Hepatocyte (in vitro differentiated cells): ENCODE results near the gene ICA1. TPM values are rescaled to one million over a fixed set of nuclear protein-coding genes. Genes with fewer than 3 reads are reported as not detected.

Source experiments
- DNase-seq: peaks from one replicate; pipeline ENCODE4 v3.0.0-alpha.2; 2016; ENCODE audit warnings: low spot score
- H2AFZ ChIP-seq: fragments of 200-600 bp; sonication (generic); 2 replicates; pipeline ENCODE4 v1.6.0; 2016; ENCODE audit warnings: antibody characterized with exemption, mild to moderate bottlenecking
- H3K27ac ChIP-seq: fragments of 200-600 bp; sonication (generic); 2 replicates; pipeline ENCODE4 v1.5.1; 2016; ENCODE audit warnings: mild to moderate bottlenecking
- H3K27me3 ChIP-seq: fragments of 200-600 bp; sonication (generic); 2 replicates; pipeline ENCODE4 v1.6.1; 2016
- H3K36me3 ChIP-seq: fragments of 200-600 bp; sonication (generic); replicated peaks from 2 replicates; pipeline ENCODE4 v1.5.1; 2016; ENCODE audit warnings: low read depth; ENCODE audit not compliant: insufficient read depth
- H3K4me1 ChIP-seq: fragments of 200-600 bp; sonication (generic); 2 replicates; pipeline ENCODE4 v1.5.1; 2016; ENCODE audit warnings: mild to moderate bottlenecking, moderate library complexity; ENCODE audit not compliant: insufficient read depth
- H3K4me2 ChIP-seq: fragments of 200-600 bp; sonication (generic); 2 replicates; pipeline ENCODE4 v1.6.0; 2016
- H3K4me3 ChIP-seq: fragments of 200-600 bp; sonication (generic); 2 replicates; pipeline ENCODE4 v1.5.1; 2016; ENCODE audit warnings: mild to moderate bottlenecking
- H3K79me2 ChIP-seq: fragments of 200-600 bp; sonication (generic); 2 replicates; pipeline ENCODE4 v1.6.0; 2017; ENCODE audit warnings: mild to moderate bottlenecking
- H3K9me2 ChIP-seq: fragments of 200-600 bp; sonication (generic); replicated peaks from 2 replicates; pipeline ENCODE4 v1.6.0; 2017; ENCODE audit warnings: mild to moderate bottlenecking; ENCODE audit not compliant: insufficient read depth
- H3K9me3 ChIP-seq: fragments of 200-600 bp; sonication (generic); 2 replicates; pipeline ENCODE4 v1.5.1; 2016; ENCODE audit warnings: low read depth, mild to moderate bottlenecking
- H4K20me1 ChIP-seq: fragments of 200-600 bp; sonication (generic); 2 replicates; pipeline ENCODE4 v1.6.0; 2016; ENCODE audit warnings: mild to moderate bottlenecking; ENCODE audit not compliant: insufficient read depth, poor library complexity, severe bottlenecking
- EZH2 ChIP-seq: fragments of 200-600 bp; sonication (generic); IDR thresholded peaks from 2 replicates; pipeline ENCODE4 v1.6.1; 2016; ENCODE audit warnings: antibody characterized with exemption, mild to moderate bottlenecking, borderline replicate concordance
- EZH2phosphoT487 ChIP-seq: fragments of 200-600 bp; sonication (generic); IDR thresholded peaks from one replicate; pipeline ENCODE4 v1.6.1; 2018; ENCODE audit warnings: antibody characterized with exemption, mild to moderate bottlenecking, low read depth, moderate library complexity; ENCODE audit not compliant: unreplicated experiment, severe bottlenecking
- WGBS: methylation state at CpG from one replicate; pipeline ENCODE4 v1.1.6; 2016; ENCODE audit warnings: low lambda C conversion rate; ENCODE audit errors: missing lambda C conversion rate; 5-methylcytosine and 5-hydroxymethylcytosine counted together
- polyA plus RNA-seq: library from polyadenylated mRNA; unstranded; fragments of >200 nt; fragmentation: Nextera tagmentation; extraction: Ambion mirVana; gene quantifications from 2 replicates; pipeline ENCODE4 v1.2.1, GENCODE V29; 2016
- total RNA-seq: library from RNA; depleted of rRNA; stranded (reverse); fragments of >200 nt; gene quantifications from 2 replicates; pipeline ENCODE4 v1.2.3, GENCODE V29; 2014
- TF ChIP-seq, protein P1 (sequence below): fragments of 200-600 bp; sonication (generic); IDR thresholded peaks from 2 replicates; pipeline ENCODE4 v1.5.1; 2016; ENCODE audit warnings: antibody characterized with exemption, mild to moderate bottlenecking; ENCODE audit not compliant: poor library complexity

Gene ICA1
- total and polyA plus RNA-seq, 2 experiments from 2014 or later: 32.9 to 40.1 TPM

DNA sequence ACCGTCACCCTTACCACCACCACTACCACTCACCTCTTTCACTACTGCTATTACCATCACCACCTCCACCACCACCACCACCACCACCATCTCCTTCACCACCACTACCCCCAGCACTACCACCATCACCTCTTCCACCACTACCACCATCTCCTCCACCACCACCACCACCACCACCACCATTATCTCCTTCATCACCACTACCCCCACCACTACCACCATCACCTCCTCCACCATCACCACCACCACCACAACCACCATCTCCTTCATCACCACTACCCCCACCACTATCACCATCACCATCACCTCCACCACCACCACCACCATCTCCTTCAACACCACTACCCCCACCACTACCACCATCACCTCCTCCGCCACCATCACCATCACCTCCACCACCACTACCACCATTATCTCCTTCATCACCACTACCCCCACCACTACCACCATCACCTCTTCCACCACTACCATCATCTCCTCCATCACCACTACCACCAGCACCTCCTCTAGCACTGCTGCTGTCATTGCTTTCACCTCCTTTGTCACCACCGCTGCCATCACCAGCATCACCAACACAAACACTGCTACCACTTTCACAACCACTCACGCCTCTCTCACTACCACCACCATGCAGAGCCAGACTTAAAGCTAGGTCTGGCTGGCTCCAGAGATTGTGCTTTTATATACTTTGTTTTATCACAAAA lies 109.3 kb downstream of the ICA1 start:
- Histone ChIP-seq H3K4me3 (no peak overlapping the region), H3K27me3 (no peaks in the 10 kb centered on the region), H3K27ac (no peak overlapping the region), H3K4me2 (no peak overlapping the region), H3K79me2 (no peaks in the 10 kb centered on the region), H3K36me3 (no peaks in the 10 kb centered on the region), H2AFZ (no peak overlapping the region), H3K4me1 (no peaks in the 10 kb centered on the region), H3K9me2 (no peaks in the 10 kb centered on the region), H3K9me3 (no peaks in the 10 kb centered on the region), H4K20me1 (no peaks in the 10 kb centered on the region)
- no peak for DNase-seq
- TF ChIP-seq EZH2phosphoT487 (no peak), EZH2 (no peak)
- TF ChIP-seq, protein P1, sequence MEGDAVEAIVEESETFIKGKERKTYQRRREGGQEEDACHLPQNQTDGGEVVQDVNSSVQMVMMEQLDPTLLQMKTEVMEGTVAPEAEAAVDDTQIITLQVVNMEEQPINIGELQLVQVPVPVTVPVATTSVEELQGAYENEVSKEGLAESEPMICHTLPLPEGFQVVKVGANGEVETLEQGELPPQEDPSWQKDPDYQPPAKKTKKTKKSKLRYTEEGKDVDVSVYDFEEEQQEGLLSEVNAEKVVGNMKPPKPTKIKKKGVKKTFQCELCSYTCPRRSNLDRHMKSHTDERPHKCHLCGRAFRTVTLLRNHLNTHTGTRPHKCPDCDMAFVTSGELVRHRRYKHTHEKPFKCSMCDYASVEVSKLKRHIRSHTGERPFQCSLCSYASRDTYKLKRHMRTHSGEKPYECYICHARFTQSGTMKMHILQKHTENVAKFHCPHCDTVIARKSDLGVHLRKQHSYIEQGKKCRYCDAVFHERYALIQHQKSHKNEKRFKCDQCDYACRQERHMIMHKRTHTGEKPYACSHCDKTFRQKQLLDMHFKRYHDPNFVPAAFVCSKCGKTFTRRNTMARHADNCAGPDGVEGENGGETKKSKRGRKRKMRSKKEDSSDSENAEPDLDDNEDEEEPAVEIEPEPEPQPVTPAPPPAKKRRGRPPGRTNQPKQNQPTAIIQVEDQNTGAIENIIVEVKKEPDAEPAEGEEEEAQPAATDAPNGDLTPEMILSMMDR: no peak
- 90% methylated on average over 3 of the region's 4 CpGs for WGBS

GRCh38 chr7:8151161-8151725 lies 110.7 kb downstream of the ICA1 start:
- TF ChIP-seq EZH2phosphoT487: no peak
- no peak for TF ChIP-seq EZH2
- TF ChIP-seq, protein P1: no peak
- H3K4me1 ChIP-seq: no peaks in the 10 kb centered on the region
- H3K79me2 ChIP-seq: no peaks in the 10 kb centered on the region
- no peak overlapping the region for H3K27ac ChIP-seq
- H3K9me2 ChIP-seq: no peaks in the 10 kb centered on the region
- no peaks in the 10 kb centered on the region for H3K27me3 ChIP-seq
- 86% methylated on average over 7 of the region's 7 CpGs for WGBS
- H3K4me3 ChIP-seq: no peak overlapping the region
- no peaks in the 10 kb centered on the region for H3K9me3 ChIP-seq
- H3K4me2 ChIP-seq: no peak overlapping the region
- no peaks in the 10 kb centered on the region for H4K20me1 ChIP-seq
- no peak for DNase-seq
- H3K36me3 ChIP-seq: no peaks in the 10 kb centered on the region
- no peak overlapping the region for H2AFZ ChIP-seq

GRCh38 chr7:8149222-8149621 lies 112.7 kb downstream of the ICA1 start:
- Histone ChIP-seq H3K9me2 (no peaks in the 10 kb centered on the region), H3K4me1 (no peaks in the 10 kb centered on the region), H3K27me3 (no peaks in the 10 kb centered on the region), H3K79me2 (no peaks in the 10 kb centered on the region), H3K4me3 (no peak overlapping the region), H3K9me3 (no peaks in the 10 kb centered on the region), H3K27ac (no peak overlapping the region), H3K4me2 (no peak overlapping the region), H2AFZ (no peak overlapping the region), H3K36me3 (no peaks in the 10 kb centered on the region), H4K20me1 (no peaks in the 10 kb centered on the region)
- TF ChIP-seq EZH2: no peak
- TF ChIP-seq, protein P1: no peak
- TF ChIP-seq EZH2phosphoT487: no peak
- WGBS: 70% methylated on average over 4 of the region's 4 CpGs
- DNase-seq: no peak
